Measurements from ENCODE around the gene TGFBR1. TPM values are rescaled to one million over a fixed set of nuclear protein-coding genes. Genes with fewer than 3 reads are reported as not detected.

The TGFBR1 gene
- total RNA-seq, 6 donors from 2014 or later, result 13.6 to 63.1 (median 37.9) TPM

- H3K36me3 ChIP-seq, result no peaks in the 10 kb centered on the region
- H3K4me1 ChIP-seq, result peaks cover 39 to 62% (median 48%) of the 10 kb centered on the region in 4 donors
- WGBS, 2 donors, result 57 to 70% methylated on average over 3 of the region's 3 CpGs
- H3K27me3 ChIP-seq, result no peaks in the 10 kb centered on the region
- H3K4me3 ChIP-seq, result no peak overlapping the region
- DNase-seq (no peak), ATAC-seq (ENCODE audit: low FRiP score in 2 of 2) (no peak)
- H3K9me3 ChIP-seq, result no peaks in the 10 kb centered on the region
- TF ChIP-seq CTCF (IDR thresholded peaks at IDR 0.05) (no peak), POLR2A (IDR thresholded peaks at IDR 0.05) (no peak), POLR2AphosphoS5 (IDR thresholded peaks at IDR 0.05) (no peak), EP300 (IDR thresholded peaks at IDR 0.05) (no peak)
- no peak overlapping the region for H3K27ac ChIP-seq
These were observed 11.1 kb downstream of the TGFBR1 start for GRCh38 chr9:99116003-99116411.

- ATAC-seq (ENCODE audit: low FRiP score in 2 of 2) (peak; percentile 76 to 79), DNase-seq (peak in 1 of 2 donors; percentile 56)
- Histone ChIP-seq H3K4me1 (peaks cover 30 to 55% (median 42%) of the 10 kb centered on the region in 4 donors), H3K9me3 (no peaks in the 10 kb centered on the region), H3K27ac (peak overlapping the region in 3 of 4 donors; percentile 23 to 62 (median 54)), H3K4me3 (no peak overlapping the region), H3K27me3 (no peaks in the 10 kb centered on the region), H3K36me3 (no peaks in the 10 kb centered on the region)
- TF ChIP-seq POLR2A (IDR thresholded peaks at IDR 0.05) (no peak), EP300 (IDR thresholded peaks at IDR 0.05) (no peak), CTCF (IDR thresholded peaks at IDR 0.05) (no peak), POLR2AphosphoS5 (IDR thresholded peaks at IDR 0.05) (no peak)
- WGBS, 2 donors, result 67 to 80% methylated on average over 7 of the region's 7 CpGs
These were observed 14.0 kb downstream of the TGFBR1 start for GRCh38 chr9:99118782-99119466.

DNA sequence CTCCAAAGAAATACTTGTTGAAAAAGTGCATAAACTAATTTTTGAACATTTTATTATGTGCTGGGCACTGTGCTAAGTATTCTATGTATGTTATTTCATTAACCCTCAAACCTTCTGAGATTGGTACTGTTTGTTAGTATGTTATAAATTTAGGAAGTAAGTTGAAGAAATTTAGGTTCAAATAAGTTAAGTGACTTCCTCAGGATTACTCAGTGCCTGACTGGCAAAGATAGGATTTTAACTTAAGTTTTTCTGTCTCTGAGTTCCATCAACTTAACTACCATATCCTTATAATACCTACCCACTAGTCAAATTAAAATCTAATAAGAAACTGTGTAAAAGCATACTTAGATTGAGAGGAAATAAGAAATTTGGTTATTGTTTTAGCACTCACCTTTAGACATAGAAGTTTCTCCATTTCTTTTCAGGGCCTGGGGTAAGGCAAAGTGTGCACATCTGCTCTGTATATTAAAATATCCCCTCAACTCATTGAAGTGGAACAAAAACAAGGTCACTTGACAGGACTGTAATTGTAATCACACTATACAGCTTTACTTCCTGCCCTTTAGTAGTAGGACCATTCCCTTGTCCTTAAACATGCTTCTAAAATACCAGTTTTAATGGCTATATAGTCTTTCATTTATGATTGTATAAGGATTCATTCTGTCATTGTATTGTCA, 15.2 kb downstream of the TGFBR1 start:
- Histone ChIP-seq H3K27ac (peak overlapping the region in 1 of 4 donors; percentile 62), H3K4me1 (peaks cover 30 to 56% (median 45%) of the 10 kb centered on the region in 4 donors)

GRCh38 chr9:99121604-99122003, 16.7 kb downstream of the TGFBR1 start:
- WGBS, 2 donors, result 50 to 55% methylated on average over 1 of the region's 1 CpG
- Histone ChIP-seq H3K27ac (no peak overlapping the region), H3K4me3 (no peak overlapping the region), H3K27me3 (no peaks in the 10 kb centered on the region), H3K9me3 (no peaks in the 10 kb centered on the region), H3K36me3 (no peaks in the 10 kb centered on the region), H3K4me1 (peaks cover 37 to 55% (median 49%) of the 10 kb centered on the region in 4 donors)
- no peak for DNase-seq
- TF ChIP-seq POLR2A (IDR thresholded peaks at IDR 0.05) (no peak), POLR2AphosphoS5 (IDR thresholded peaks at IDR 0.05) (no peak), CTCF (IDR thresholded peaks at IDR 0.05) (no peak), EP300 (IDR thresholded peaks at IDR 0.05) (no peak)
- no peak for ATAC-seq (ENCODE audit: low FRiP score in 2 of 2)

More for the DNA sequence above, 15.2 kb downstream of the TGFBR1 start:
- Histone ChIP-seq H3K36me3 (no peaks in the 10 kb centered on the region), H3K27me3 (no peaks in the 10 kb centered on the region), H3K4me3 (no peak overlapping the region), H3K9me3 (no peaks in the 10 kb centered on the region)
- DNase-seq, result no peak
- ATAC-seq (ENCODE audit: low FRiP score in 2 of 2), result peak in 1 of 2 donors; percentile 17
- no peak for TF ChIP-seq POLR2AphosphoS5 (IDR thresholded peaks at IDR 0.05)
- no peak for TF ChIP-seq EP300 (IDR thresholded peaks at IDR 0.05)

GRCh38 chr9:99124534-99125255, 19.8 kb downstream of the TGFBR1 start:
- Histone ChIP-seq H3K4me1 (peaks cover 34 to 55% (median 48%) of the 10 kb centered on the region in 4 donors), H3K9me3 (no peaks in the 10 kb centered on the region), H3K27me3 (no peaks in the 10 kb centered on the region), H3K36me3 (no peaks in the 10 kb centered on the region), H3K4me3 (no peak overlapping the region), H3K27ac (no peak overlapping the region)
- WGBS, 2 donors, result 59 to 75% methylated on average over 3 of the region's 3 CpGs
- DNase-seq, result no peak
- no peak for ATAC-seq (ENCODE audit: low FRiP score in 2 of 2)
- TF ChIP-seq POLR2A (IDR thresholded peaks at IDR 0.05) (no peak), EP300 (IDR thresholded peaks at IDR 0.05) (no peak), CTCF (IDR thresholded peaks at IDR 0.05) (no peak), POLR2AphosphoS5 (IDR thresholded peaks at IDR 0.05) (no peak)
